Measurements from ENCODE around the gene RAPGEF4.

Gene RAPGEF4

GRCh38 chr2:172865422-172865821, 129.8 kb downstream of the RAPGEF4 start:
- no peak for DNase-seq

GRCh38 chr2:172869861-172870260, 134.2 kb downstream of the RAPGEF4 start:
- DNase-seq: no peak

- no peak for DNase-seq
Measured at GRCh38 chr2:172870396-172870795, 134.8 kb downstream of the RAPGEF4 start.

- no peak for DNase-seq
Measured at GRCh38 chr2:172877826-172878225, 142.2 kb downstream of the RAPGEF4 start.

- no peak for DNase-seq
Measured at GRCh38 chr2:172878260-172878659, 142.6 kb downstream of the RAPGEF4 start.

- DNase-seq: no peak
Measured at GRCh38 chr2:172884336-172884735, 148.7 kb downstream of the RAPGEF4 start.

GRCh38 chr2:172885996-172886395, 150.4 kb downstream of the RAPGEF4 start:
- DNase-seq: no peak

- no peak for DNase-seq
Measured at GRCh38 chr2:172887280-172887679, 151.6 kb downstream of the RAPGEF4 start.

GRCh38 chr2:172888714-172889669, 153.3 kb downstream of the RAPGEF4 start:
- peak; percentile 94 for DNase-seq

- DNase-seq: peak; percentile 68
Measured at GRCh38 chr2:172889768-172890430, 154.3 kb downstream of the RAPGEF4 start.

- no peak for DNase-seq
Measured at GRCh38 chr2:172893111-172893510, 157.5 kb downstream of the RAPGEF4 start.

GRCh38 chr2:172893671-172894070, 158.0 kb downstream of the RAPGEF4 start:
- no peak for DNase-seq

- no peak for DNase-seq
Measured at GRCh38 chr2:172894689-172895387, 159.2 kb downstream of the RAPGEF4 start.

- DNase-seq: no peak
Measured at GRCh38 chr2:172896661-172897081, 161.0 kb downstream of the RAPGEF4 start.

GRCh38 chr2:172900871-172901270, 165.2 kb downstream of the RAPGEF4 start:
- DNase-seq: no peak

- no peak for DNase-seq
Measured at GRCh38 chr2:172901913-172902312, 166.3 kb downstream of the RAPGEF4 start.

GRCh38 chr2:172904236-172904635, 168.6 kb downstream of the RAPGEF4 start:
- no peak for DNase-seq

GRCh38 chr2:172905937-172906811, 170.5 kb downstream of the RAPGEF4 start:
- DNase-seq: no peak

- DNase-seq: peak; percentile 21
Measured at GRCh38 chr2:172908275-172908674, 172.6 kb downstream of the RAPGEF4 start.

GRCh38 chr2:172909454-172909853, 173.8 kb downstream of the RAPGEF4 start:
- no peak for DNase-seq

GRCh38 chr2:172912266-172912665, 176.6 kb downstream of the RAPGEF4 start:
- DNase-seq: no peak

GRCh38 chr2:172914341-172915008, 178.8 kb downstream of the RAPGEF4 start:
- no peak for DNase-seq
